Tibial artery (tissue), 4 donors: ENCODE measurements around the gene ATP6V0D1.
A peak's percentile ranks its signal among the peaks of the same experiment; 100 is the strongest.
"Not testable (repeated sequence)": the region's sequence is repeated elsewhere in the genome, so short reads cannot be mapped to it uniquely, and the experiment has no call there.

Experiments used
- DNase-seq, 2 donors: peaks; one replicate each; pipeline ENCODE4 v3.0.0-alpha.2; 2019
- H3K27ac ChIP-seq, 2 donors: fragments of 200-600 bp; sonication (generic) in 1 of 2; 1 replicate in 1 of 2; 2 replicates in 1 of 2; pipeline ENCODE4 v1.5.1; 2018 to 2019; ENCODE audit warnings: mild to moderate bottlenecking in 1 of 2
- H3K27me3 ChIP-seq, 2 donors: fragments of 200-600 bp; sonication (generic) in 1 of 2; one replicate each; pipeline versions ENCODE4 v1.5.1 to v1.6.0; 2016 to 2019
- H3K36me3 ChIP-seq, 3 donors: fragments of 200-600 bp; sonication (generic) in 2 of 3; one replicate each; pipeline ENCODE4 v1.5.1; 2016 to 2019; ENCODE audit warnings: mild to moderate bottlenecking in 2 of 3
- H3K4me1 ChIP-seq, 4 donors: fragments of 200-600 bp; sonication (generic) in 2 of 4; 1 replicate in 3 of 4; 2 replicates in 1 of 4; pipeline ENCODE4 v1.5.1; 2016 to 2019
- H3K4me3 ChIP-seq, 2 donors: fragments of 200-600 bp; sonication (generic) in 1 of 2; 1 replicate in 1 of 2; 2 replicates in 1 of 2; pipeline ENCODE4 v1.5.1; 2018 to 2019; ENCODE audit warnings: mild to moderate bottlenecking in 2 of 2
- H3K9me3 ChIP-seq, 3 donors: fragments of 200-600 bp; sonication (generic) in 1 of 3; one replicate each; pipeline ENCODE4 v1.5.1; 2016 to 2019
- CTCF ChIP-seq, 2 experiments: fragments of 200-600 bp in 1 of 2; fragments of 450-650 bp in 1 of 2; IDR thresholded peaks; one replicate each; pipeline ENCODE4 v1.5.1; 2017 to 2019; ENCODE audit warnings: antibody characterized with exemption in 2 of 2, mild to moderate bottlenecking in 1 of 2, moderate library complexity in 1 of 2
- intact Hi-C: fragments of 100-400 bp; cut with DNase I; formaldehyde crosslinking; loops from one replicate; pipeline ENCODE4 v1.15.0; 2023; ENCODE audit warnings: low total_unique reads

The ATP6V0D1 gene

GRCh38 chr16:67518676-67519075 lies 37.7 kb upstream of the ATP6V0D1 start:
- TF ChIP-seq CTCF (IDR thresholded peaks at IDR 0.05): no peak
- no peak for DNase-seq
- no peak overlapping the region for H3K4me3 ChIP-seq
- H3K9me3 ChIP-seq: no peaks in the 10 kb centered on the region
- no peak overlapping the region for H3K27ac ChIP-seq
- H3K27me3 ChIP-seq: no peaks in the 10 kb centered on the region
- intact Hi-C loops: no loop called here
- H3K36me3 ChIP-seq: no peaks in the 10 kb centered on the region
- peaks cover 0 to 6% (median 4%) of the 10 kb centered on the region in 4 donors for H3K4me1 ChIP-seq

- Histone ChIP-seq H3K27ac (no peak overlapping the region), H3K36me3 (no peaks in the 10 kb centered on the region), H3K4me1 (peaks cover 0 to 6% (median 4%) of the 10 kb centered on the region in 4 donors), H3K27me3 (no peaks in the 10 kb centered on the region), H3K4me3 (no peak overlapping the region), H3K9me3 (no peaks in the 10 kb centered on the region)
- TF ChIP-seq CTCF (IDR thresholded peaks at IDR 0.05): no peak
- intact Hi-C loops: no loop called here
- no peak for DNase-seq
Measured at GRCh38 chr16:67517661-67518423, 36.9 kb upstream of the ATP6V0D1 start.

- no peaks in the 10 kb centered on the region for H3K9me3 ChIP-seq
- DNase-seq: no peak
- H3K27ac ChIP-seq: no peak overlapping the region
- no peaks in the 10 kb centered on the region for H3K36me3 ChIP-seq
- intact Hi-C loops: no loop called here
- H3K27me3 ChIP-seq: no peaks in the 10 kb centered on the region
- no peak overlapping the region for H3K4me3 ChIP-seq
- no peak for TF ChIP-seq CTCF (IDR thresholded peaks at IDR 0.05)
- H3K4me1 ChIP-seq: peaks cover 0 to 6% (median 4%) of the 10 kb centered on the region in 4 donors
Measured at GRCh38 chr16:67517155-67517445, 36.1 kb upstream of the ATP6V0D1 start.

GRCh38 chr16:67516296-67517154 lies 35.6 kb upstream of the ATP6V0D1 start:
- H3K4me1 ChIP-seq: peaks cover 0 to 1% (median 0%) of the 10 kb centered on the region in 4 donors
- no peak overlapping the region for H3K4me3 ChIP-seq
- no peaks in the 10 kb centered on the region for H3K9me3 ChIP-seq
- H3K36me3 ChIP-seq: no peaks in the 10 kb centered on the region
- DNase-seq: no peak
- TF ChIP-seq CTCF (IDR thresholded peaks at IDR 0.05): no peak
- H3K27me3 ChIP-seq: no peaks in the 10 kb centered on the region
- intact Hi-C loops: no loop called here
- no peak overlapping the region for H3K27ac ChIP-seq

- no peak overlapping the region for H3K4me3 ChIP-seq
- H3K27ac ChIP-seq: no peak overlapping the region
- H3K4me1 ChIP-seq: no peaks in the 10 kb centered on the region
- H3K36me3 ChIP-seq: no peaks in the 10 kb centered on the region
- no peaks in the 10 kb centered on the region for H3K9me3 ChIP-seq
- peak; percentile 52 to 61 for TF ChIP-seq CTCF (IDR thresholded peaks at IDR 0.05)
- H3K27me3 ChIP-seq: no peaks in the 10 kb centered on the region
- DNase-seq: peak; percentile 87 to 89
- intact Hi-C loops: no loop called here
Measured at GRCh38 chr16:67514382-67514828, 33.4 kb upstream of the ATP6V0D1 start.

GRCh38 chr16:67513892-67514291 lies 32.9 kb upstream of the ATP6V0D1 start:
- DNase-seq, H3K36me3 ChIP-seq, H3K4me3 ChIP-seq, H3K4me1 ChIP-seq, intact Hi-C loops, H3K27me3 ChIP-seq, H3K9me3 ChIP-seq, H3K27ac ChIP-seq: not testable (repeated sequence)
